IMR-90 (cell line): Measurements from ENCODE around the gene TXNDC8.

Experiments
- CEBPB ChIP-seq: IDR thresholded peaks from 2 replicates; pipeline ENCODE4 v1.6.1; 2012; ENCODE audit warnings: low read depth, low read length, improper control_type of control experiment
- CTCF ChIP-seq: conservative IDR thresholded peaks from 2 replicates; pipeline ENCODE4 v1.5.1; 2012; ENCODE audit warnings: mild to moderate bottlenecking, low read depth, low read length, improper control_type of control experiment
- FOS ChIP-seq: fragments of 150-350 bp; IDR thresholded peaks from 2 replicates; pipeline ENCODE4 v1.6.1; 2016; ENCODE audit warnings: low read depth, low read length
- MAZ ChIP-seq: IDR thresholded peaks from 2 replicates; pipeline ENCODE4 v1.6.1; 2012; ENCODE audit warnings: low read depth, mild to moderate bottlenecking, low read length, improper control_type of control experiment, moderate library complexity, borderline replicate concordance
- MXI1 ChIP-seq: IDR thresholded peaks from 2 replicates; pipeline ENCODE4 v1.6.1; 2012; ENCODE audit warnings: low read depth, mild to moderate bottlenecking, low read length, moderate library complexity, borderline replicate concordance
- POLR2A ChIP-seq: IDR thresholded peaks from 2 replicates; pipeline ENCODE4 v1.6.1; 2012; ENCODE audit warnings: mild to moderate bottlenecking, low read depth, low read length
- RAD21 ChIP-seq: IDR thresholded peaks from 2 replicates; pipeline ENCODE4 v1.6.1; 2012; ENCODE audit warnings: low read length, improper control_type of control experiment

GRCh38 chr9:110303133-110303532 lies 34.5 kb downstream of the TXNDC8 start:
- TF ChIP-seq CEBPB (peak; percentile 96), FOS (no peak), CTCF (no peak), POLR2A (no peak), RAD21 (no peak), MAZ (no peak), MXI1 (no peak)
